Kidney (tissue), 14 donors: ENCODE results near the gene CCDC137. TPM values are rescaled to one million over a fixed set of nuclear protein-coding genes. Genes with fewer than 3 reads are reported as not detected.

ENCODE experiments used
- DNase-seq, 5 donors: peaks; one replicate each; pipeline ENCODE4 v3.0.0-alpha.2; 2013 to 2020
- FAIRE-seq: peaks from 2 replicates; lab custom pipeline; 2012; peaks lifted over from hg19 to GRCh38; lab: Jason Lieb, UNC
- H3K27ac ChIP-seq, 2 donors: one replicate each; pipeline ENCODE4 v1.7.0; 2013; ENCODE audit warnings: low read depth in 2 of 2, low read length in 2 of 2, inconsistent platforms in 1 of 2
- H3K27me3 ChIP-seq: one replicate; pipeline ENCODE4 v1.7.1; 2013; ENCODE audit warnings: low read length, inconsistent platforms; ENCODE audit not compliant: control insufficient read depth, insufficient read depth
- H3K36me3 ChIP-seq, 3 donors: one replicate each; pipeline versions ENCODE4 v1.7.0 to v1.7.1; 2013; ENCODE audit warnings: low read length in 3 of 3, control low read depth in 1 of 3, inconsistent platforms in 1 of 3; ENCODE audit not compliant: insufficient read depth in 3 of 3, control insufficient read depth in 2 of 3
- H3K4me1 ChIP-seq, 3 donors: one replicate each; pipeline versions ENCODE4 v1.7.0 to v1.7.1; 2013; ENCODE audit warnings: low read length in 3 of 3, inconsistent platforms in 1 of 3, low read depth in 1 of 3; ENCODE audit not compliant: control insufficient read depth in 2 of 3, insufficient read depth in 2 of 3
- H3K4me3 ChIP-seq, 3 donors: one replicate each; pipeline versions ENCODE4 v1.7.0 to v1.8.1; 2013; ENCODE audit warnings: low read length in 3 of 3, control low read depth in 1 of 3, inconsistent platforms in 1 of 3
- H3K9ac ChIP-seq, 3 donors: one replicate each; pipeline versions ENCODE4 v1.7.0 to v1.7.1; 2013; ENCODE audit warnings: low read length in 3 of 3, control low read depth in 1 of 3, inconsistent platforms in 1 of 3
- H3K9me3 ChIP-seq, 3 donors: one replicate each; pipeline versions ENCODE4 v1.7.0 to v1.7.1; 2013; ENCODE audit warnings: low read length in 3 of 3, control low read depth in 1 of 3, inconsistent platforms in 1 of 3; ENCODE audit not compliant: control insufficient read depth in 2 of 3, insufficient read depth in 1 of 3
- CTCF ChIP-seq: IDR thresholded peaks from 3 replicates; pipeline ENCODE4 v1.5.1; 2012; ENCODE audit warnings: mild to moderate bottlenecking, moderate library complexity, borderline replicate concordance; ENCODE audit not compliant: insufficient read depth; ENCODE audit errors: extremely low read depth
- intact Hi-C: fragments of 100-400 bp; cut with DNase I; formaldehyde crosslinking; loops from one replicate; pipeline ENCODE4 v1.11.1; 2022
- microRNA-seq: library from miRNA; unstranded; fragments of <30 nt; microRNA quantifications from one replicate; pipeline ENCODE4 v1.2.0, GENCODE V29; 2020
- polyA plus RNA-seq: library from polyadenylated mRNA; stranded (reverse); fragments of 350-450 nt; fragmentation: Illumina TruSeq; extraction: RNeasy Lipid Tissue Mini Kit (QIAGEN cat#74804); gene quantifications from one replicate; pipeline ENCODE4 v1.2.3, GENCODE V29; 2014; ENCODE audit warnings: low read depth, low replicate concordance; ENCODE audit not compliant: insufficient read depth
- total RNA-seq: library from RNA; stranded (reverse); fragmentation: NEBNext Ultra II Directional; extraction: Animal tissue kit (Norgen Biotek cat#: 25700); gene quantifications from one replicate; pipeline ENCODE4 v1.2.1, GENCODE V29; 2021
- donor health status: control.
- donor health status: control.
- donor health status: control.
- donor health status: control.
- donor health status: control.
- donor health status: DM: yes; HTN: yes; CAD: no.
- donor health status: Normal renal cell carcinoma (clear cell type).

Gene CCDC137
- total and polyA plus RNA-seq, 2 donors from 2014 or later = 14.7 to 18.8 TPM

- TF ChIP-seq CTCF = no peak
- Histone ChIP-seq H3K9me3 (no peaks in the 10 kb centered on the region), H3K4me3 (no peak overlapping the region), H3K4me1 (peaks cover 0 to 6% (median 4%) of the 10 kb centered on the region in 3 donors), H3K27me3 (no peaks in the 10 kb centered on the region), H3K27ac (peak overlapping the region in 1 of 2 donors; percentile 43), H3K9ac (no peak overlapping the region), H3K36me3 (no peaks in the 10 kb centered on the region)
- peak in 1 of 5 donors; percentile 91 for DNase-seq
- no peak for FAIRE-seq
- intact Hi-C loops = no loop called here
Measured at GRCh38 chr17:81722184-81723120, 55.9 kb downstream of the CCDC137 start.

Small RNAs within 50 kb of the gene (microRNA-seq; reads per million reads assigned to microRNA genes)
- gene MIR6786 = not detected

Other genes starting within 250 kb of the CCDC137 start
- 2,632 TPM for gene ACTG1, start 153.9 kb upstream of the CCDC137 start, total RNA-seq
- gene ACTG1, start 153.9 kb upstream of the CCDC137 start, polyA plus RNA-seq = 1,350 TPM
- gene FSCN2, start 138.4 kb upstream of the CCDC137 start, total RNA-seq = 3.8 TPM
- 0.26 TPM for gene FSCN2, start 138.4 kb upstream of the CCDC137 start, polyA plus RNA-seq
- gene FAAP100, start 114.4 kb upstream of the CCDC137 start, total RNA-seq = 28.6 TPM
- gene FAAP100, start 114.4 kb upstream of the CCDC137 start, polyA plus RNA-seq = 13.2 TPM
- 86.4 TPM for gene NPLOC4, start 29.6 kb upstream of the CCDC137 start, total RNA-seq
- 41.5 TPM for gene NPLOC4, start 29.6 kb upstream of the CCDC137 start, polyA plus RNA-seq
- 2.1 TPM for gene TSPAN10, start 29.5 kb upstream of the CCDC137 start, total RNA-seq
- 1.9 TPM for gene TSPAN10, start 29.5 kb upstream of the CCDC137 start, polyA plus RNA-seq
- gene PDE6G, start 10.2 kb upstream of the CCDC137 start, total RNA-seq = 3.2 TPM
- 5.4 TPM for gene PDE6G, start 10.2 kb upstream of the CCDC137 start, polyA plus RNA-seq
- gene OXLD1, start 132 bp upstream of the CCDC137 start, total RNA-seq = 28.2 TPM
- 51.9 TPM for gene OXLD1, start 132 bp upstream of the CCDC137 start, polyA plus RNA-seq
- gene ARL16, start 17.1 kb downstream of the CCDC137 start, total RNA-seq = 34.7 TPM
- 76.1 TPM for gene ARL16, start 17.1 kb downstream of the CCDC137 start, polyA plus RNA-seq
- 95.3 TPM for gene HGS, start 17.3 kb downstream of the CCDC137 start, total RNA-seq
- 85.5 TPM for gene HGS, start 17.3 kb downstream of the CCDC137 start, polyA plus RNA-seq
- 52.4 TPM for gene MRPL12, start 36.6 kb downstream of the CCDC137 start, total RNA-seq
- 251 TPM for gene MRPL12, start 36.6 kb downstream of the CCDC137 start, polyA plus RNA-seq
- gene SLC25A10, start 45.5 kb downstream of the CCDC137 start, total RNA-seq = 19.9 TPM
- 94.5 TPM for gene SLC25A10, start 45.5 kb downstream of the CCDC137 start, polyA plus RNA-seq
- gene GCGR, start 137.4 kb downstream of the CCDC137 start, total RNA-seq = 9.3 TPM
- gene GCGR, start 137.4 kb downstream of the CCDC137 start, polyA plus RNA-seq = 37.2 TPM
- 88.3 TPM for gene MCRIP1, start 166.6 kb downstream of the CCDC137 start, total RNA-seq
- gene MCRIP1, start 166.6 kb downstream of the CCDC137 start, polyA plus RNA-seq = 151 TPM
- not detected for gene PPP1R27, start 168.3 kb downstream of the CCDC137 start, total RNA-seq
- not detected for gene PPP1R27, start 168.3 kb downstream of the CCDC137 start, polyA plus RNA-seq
- 482 TPM for gene P4HB, start 193.8 kb downstream of the CCDC137 start, total RNA-seq
- 411 TPM for gene P4HB, start 193.8 kb downstream of the CCDC137 start, polyA plus RNA-seq
- 453 TPM for gene ARHGDIA, start 204.6 kb downstream of the CCDC137 start, total RNA-seq
- 424 TPM for gene ARHGDIA, start 204.6 kb downstream of the CCDC137 start, polyA plus RNA-seq
- 59.3 TPM for gene ALYREF, start 224.8 kb downstream of the CCDC137 start, total RNA-seq
- gene ALYREF, start 224.8 kb downstream of the CCDC137 start, polyA plus RNA-seq = 45.3 TPM
- gene ANAPC11, start 225.0 kb downstream of the CCDC137 start, total RNA-seq = 88.6 TPM
- gene ANAPC11, start 225.0 kb downstream of the CCDC137 start, polyA plus RNA-seq = 220 TPM
- gene NPB, start 235.5 kb downstream of the CCDC137 start, total RNA-seq = 0.66 TPM
- gene NPB, start 235.5 kb downstream of the CCDC137 start, polyA plus RNA-seq = 1.4 TPM
- 28.4 TPM for gene PCYT2, start 244.7 kb downstream of the CCDC137 start, total RNA-seq
- gene PCYT2, start 244.7 kb downstream of the CCDC137 start, polyA plus RNA-seq = 104 TPM